HG03521 (cell line): ENCODE data around the gene OR6C6.
"Not testable (repeated sequence)": the region's sequence is repeated elsewhere in the genome, so short reads cannot be mapped to it uniquely, and the experiment has no call there.

Source experiments
- ATAC-seq: cut with Tn5 transposase; IDR thresholded peaks from one replicate; pipeline ENCODE4 v1.9.1; 2021; ENCODE audit warnings: mild to moderate bottlenecking, moderate library complexity; ENCODE audit not compliant: unreplicated experiment

OR6C6 gene

GRCh38 chr12:55296469-55296868 lies at the start of gene OR6C6:
OR6C6 (minus strand) TSS chr12:55296569; CDS start chr12:55295232, 1,337 bp downstream.
- no peak for ATAC-seq

GRCh38 chr12:55336002-55336401 lies 39.6 kb upstream of the OR6C6 start:
- ATAC-seq, result no peak

- ATAC-seq, result no peak
These were observed 34.1 kb upstream of the OR6C6 start, which contains the start of gene OR6C3 for GRCh38 chr12:55330446-55330845. OR6C3 (plus strand) TSS chr12:55330746; CDS start chr12:55331701, 955 bp downstream.

DNA sequence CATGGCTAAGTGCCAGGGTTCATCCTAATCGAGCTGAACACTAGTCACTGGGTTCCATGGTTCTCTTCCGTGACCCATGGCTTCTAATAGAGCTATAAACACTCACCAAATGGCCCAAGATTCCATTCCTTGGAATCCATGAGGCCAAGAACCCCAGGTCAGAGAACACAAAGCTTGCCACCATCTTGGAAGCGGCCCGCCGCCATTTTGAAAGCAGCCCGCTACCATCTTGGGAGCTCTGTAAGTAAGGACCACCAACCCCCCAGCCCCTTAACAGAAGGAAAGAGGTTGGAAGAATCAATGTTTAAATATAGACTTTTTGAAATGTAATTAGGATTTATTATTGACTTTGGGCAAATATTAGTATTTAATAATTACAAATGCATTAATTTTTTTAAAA lies 29.4 kb upstream of the OR6C6 start:
- not testable (repeated sequence) for ATAC-seq

- ATAC-seq, result no peak
These were observed 23.8 kb upstream of the OR6C6 start for GRCh38 chr12:55320201-55320600.

DNA sequence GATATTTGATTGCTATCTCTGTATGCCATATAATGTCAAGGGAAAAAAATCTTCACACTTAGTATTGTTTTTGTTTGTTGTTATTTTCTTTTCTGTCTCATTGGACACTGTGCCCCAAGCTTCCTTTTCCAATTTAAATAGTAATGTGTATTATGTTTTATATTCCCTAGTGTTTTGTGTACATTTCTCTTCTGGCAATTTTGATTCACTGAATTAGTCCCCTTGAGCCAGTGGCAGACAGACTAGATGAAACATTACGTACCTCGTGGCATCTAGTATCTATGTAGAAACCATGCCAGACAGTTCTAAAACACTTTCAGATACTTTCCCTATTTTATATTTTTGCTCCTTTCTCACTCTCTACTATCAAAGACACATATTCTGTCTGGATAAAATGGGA lies 17.7 kb upstream of the OR6C6 start, which contains the start of gene OR6C1:
OR6C1 (plus strand) TSS at position 301 of the 400 bp plus-strand sequence. CDS start 6,257 bp downstream, outside the sequence.
- ATAC-seq, result no peak

GRCh38 chr12:55289999-55290398 lies 6.4 kb downstream of the OR6C6 start:
- ATAC-seq, result no peak

- no peak for ATAC-seq
These were observed 15.4 kb downstream of the OR6C6 start for GRCh38 chr12:55280991-55281390.

GRCh38 chr12:55258303-55258702 lies 38.1 kb downstream of the OR6C6 start:
- ATAC-seq, result no peak

GRCh38 chr12:55256831-55257230 lies 39.5 kb downstream of the OR6C6 start:
- no peak for ATAC-seq

DNA sequence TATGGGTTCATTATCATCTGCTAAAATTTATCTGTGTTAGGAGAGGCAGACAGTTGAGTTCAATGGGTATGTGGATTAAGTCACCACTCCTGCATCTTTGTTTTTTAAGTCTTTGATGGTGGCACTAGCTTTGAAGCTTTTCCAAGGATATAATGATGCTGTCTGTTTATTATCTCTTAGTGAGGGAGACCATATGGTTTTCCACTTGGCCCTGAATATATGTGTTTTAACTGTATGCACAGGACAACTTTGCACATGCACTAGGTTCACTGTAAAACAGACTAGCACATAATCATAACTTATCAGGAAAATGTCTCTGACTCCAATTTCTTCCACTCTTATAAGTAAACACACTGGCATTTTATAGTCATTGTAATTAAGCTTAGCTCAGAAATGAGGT lies 43.1 kb downstream of the OR6C6 start:
- ATAC-seq, result no peak

DNA sequence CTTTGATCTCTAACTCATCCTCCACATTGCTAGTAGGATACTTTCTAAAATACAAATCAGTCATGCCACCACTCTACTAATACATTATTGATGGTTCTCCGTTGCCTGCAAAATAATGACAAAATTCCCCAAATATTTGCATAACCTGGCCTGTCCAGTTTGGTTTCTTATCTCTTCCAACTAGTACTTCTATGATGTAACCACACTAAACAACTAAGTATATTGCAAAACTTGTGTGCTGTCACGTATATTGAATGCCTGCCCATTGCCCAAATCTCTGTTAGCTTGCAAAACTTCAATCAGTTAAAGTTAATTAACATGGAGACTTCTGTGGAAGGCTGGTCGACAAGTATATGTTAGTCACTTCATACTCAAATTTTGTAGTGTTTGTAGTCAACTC lies 45.4 kb downstream of the OR6C6 start:
- no peak for ATAC-seq

DNA sequence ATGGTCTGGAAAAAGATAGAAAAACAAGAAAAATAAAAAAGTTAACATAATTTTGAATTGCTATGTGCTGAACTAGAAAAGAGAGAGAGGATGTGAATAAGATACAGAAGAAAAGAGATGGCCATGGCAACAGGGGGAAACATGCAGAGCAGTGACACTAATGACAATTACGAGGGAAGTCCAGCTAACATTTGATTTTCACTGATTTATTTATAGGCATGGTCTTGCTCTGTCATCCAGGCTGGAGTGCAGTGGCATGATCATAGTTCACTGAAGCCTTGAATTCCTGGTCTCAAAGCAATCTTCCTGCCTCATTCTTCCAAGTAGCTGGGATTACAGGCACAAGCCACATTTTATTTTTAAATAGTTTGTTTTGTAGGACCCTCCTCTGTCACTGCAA lies 50.2 kb downstream of the OR6C6 start:
- no peak for ATAC-seq

DNA sequence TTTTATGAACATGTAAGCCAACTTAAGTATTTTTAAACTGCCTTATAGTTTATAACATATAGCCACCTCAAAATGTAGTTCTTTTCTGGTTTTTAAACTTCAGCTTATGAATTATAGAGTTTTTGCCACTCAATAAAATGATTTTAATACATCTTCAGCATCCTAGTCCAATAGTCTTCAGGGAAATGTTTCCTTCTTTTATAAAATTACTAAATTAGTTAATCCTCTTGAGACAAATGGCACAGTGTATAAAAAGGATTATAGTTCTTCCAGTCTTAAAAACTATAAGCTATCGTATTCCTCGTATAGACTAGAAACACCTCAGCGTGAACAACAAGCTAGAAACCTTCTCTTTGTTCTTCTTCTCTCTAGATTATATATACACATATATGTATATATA lies 52.1 kb downstream of the OR6C6 start, which contains the start of gene OR6C74:
OR6C74 (plus strand) TSS at position 301 of the 400 bp plus-strand sequence. CDS start 2,679 bp downstream, outside the sequence.
- no peak for ATAC-seq
